Measurements from ENCODE around the gene LMBRD1.
"Not testable (repeated sequence)": the region's sequence is repeated elsewhere in the genome, so short reads cannot be mapped to it uniquely, and the experiment has no call there.

LMBRD1 gene

DNA sequence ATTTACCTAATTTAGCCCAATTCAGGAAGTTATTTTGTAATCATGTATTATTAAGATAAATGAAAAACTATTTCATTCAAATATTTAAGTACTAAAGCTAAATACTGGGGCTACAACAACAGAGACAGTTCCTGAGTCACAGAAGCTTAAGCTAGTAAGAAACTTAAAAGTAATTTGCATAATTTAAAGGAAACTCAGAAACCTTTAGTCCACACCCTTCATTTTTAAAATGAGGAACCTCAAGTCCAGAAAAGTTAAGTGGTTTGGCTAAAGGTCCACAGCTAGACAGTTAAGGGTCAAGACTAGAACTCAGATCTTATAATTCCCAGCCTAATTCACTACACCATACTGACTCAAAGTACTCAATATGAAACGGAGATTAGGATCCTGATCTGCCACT is 7.2 kb downstream of the LMBRD1 start:
- peaks cover 73% of the 10 kb centered on the region for H3K79me2 ChIP-seq (ENCODE audit: control insufficient read depth, low read length)
- no peaks in the 10 kb centered on the region for H3F3A ChIP-seq (ENCODE audit: control insufficient read depth, insufficient read depth)
- no peak for TF ChIP-seq CTCF (IDR thresholded peaks at IDR 0.05; ENCODE audit: low read depth, low read length, poor library complexity, severe bottlenecking)
- no peak for TF ChIP-seq EZH2phosphoT487 (IDR thresholded peaks at IDR 0.05; ENCODE audit: borderline replicate concordance, low read length)
- peaks cover 36% of the 10 kb centered on the region for H3K4me1 ChIP-seq (ENCODE audit: control insufficient read depth, low read length)
- H3K9me2 ChIP-seq (replicated peaks; ENCODE audit: control insufficient read depth, low read length), result no peaks in the 10 kb centered on the region
- no peaks in the 10 kb centered on the region for H3K9me3 ChIP-seq (ENCODE audit: control insufficient read depth, insufficient read depth, low read length)
- H3K27ac ChIP-seq (ENCODE audit: low read depth, low read length), result no peak overlapping the region
- H3K4me3 ChIP-seq (ENCODE audit: low read length), result no peak overlapping the region
- no peaks in the 10 kb centered on the region for H4K20me1 ChIP-seq (ENCODE audit: control insufficient read depth, insufficient read depth, low read depth, low read length)
- no peaks in the 10 kb centered on the region for H3K27me3 ChIP-seq (ENCODE audit: control insufficient read depth, low read length)
- peaks cover 28% of the 10 kb centered on the region for H3K36me3 ChIP-seq (ENCODE audit: control insufficient read depth, low read length)
- H3K4me2 ChIP-seq (ENCODE audit: low read length), result peak overlapping the region; percentile 32

DNA sequence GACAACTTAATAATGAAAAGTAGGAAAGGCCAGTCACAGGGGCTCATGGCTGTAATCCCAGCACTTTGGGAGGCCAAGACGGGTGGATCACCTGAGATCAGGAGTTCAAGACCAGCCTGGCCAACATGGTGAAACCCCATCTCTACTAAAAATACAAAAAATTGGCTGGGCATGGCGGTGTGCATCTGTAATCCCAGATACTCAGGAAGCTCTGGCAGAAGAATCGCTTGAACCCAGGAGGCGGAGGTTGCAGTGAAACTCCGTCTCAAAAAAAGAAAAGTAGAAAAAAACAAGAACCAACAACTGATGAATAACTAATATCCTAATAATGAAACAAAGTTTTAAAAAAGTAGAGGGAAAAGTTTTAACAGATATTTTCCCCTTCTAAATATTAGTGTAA is 9.4 kb downstream of the LMBRD1 start:
- H3K4me1 ChIP-seq (ENCODE audit: control insufficient read depth, low read length), result peaks cover 28% of the 10 kb centered on the region
- H3K4me3 ChIP-seq (ENCODE audit: low read length); H3K27me3 ChIP-seq (ENCODE audit: control insufficient read depth, low read length); H3K9me2 ChIP-seq (replicated peaks; ENCODE audit: control insufficient read depth, low read length); H3K4me2 ChIP-seq (ENCODE audit: low read length); H3K9me3 ChIP-seq (ENCODE audit: control insufficient read depth, insufficient read depth, low read length); H3K27ac ChIP-seq (ENCODE audit: low read depth, low read length); H4K20me1 ChIP-seq (ENCODE audit: control insufficient read depth, insufficient read depth, low read depth, low read length); H3F3A ChIP-seq (ENCODE audit: control insufficient read depth, insufficient read depth): not testable (repeated sequence)
- H3K79me2 ChIP-seq (ENCODE audit: control insufficient read depth, low read length), result peaks cover 69% of the 10 kb centered on the region
- H3K36me3 ChIP-seq (ENCODE audit: control insufficient read depth, low read length), result peaks cover 34% of the 10 kb centered on the region

GRCh38 chr6:69785697-69786096 is 11.1 kb downstream of the LMBRD1 start:
- Histone ChIP-seq H3K4me2 (ENCODE audit: low read length) (no peak overlapping the region), H3K36me3 (ENCODE audit: control insufficient read depth, low read length) (peaks cover 37% of the 10 kb centered on the region), H3K27ac (ENCODE audit: low read depth, low read length) (no peak overlapping the region), H3K4me3 (ENCODE audit: low read length) (no peak overlapping the region), H4K20me1 (ENCODE audit: control insufficient read depth, insufficient read depth, low read depth, low read length) (no peaks in the 10 kb centered on the region), H3F3A (ENCODE audit: control insufficient read depth, insufficient read depth) (no peaks in the 10 kb centered on the region), H3K79me2 (ENCODE audit: control insufficient read depth, low read length) (peaks cover 55% of the 10 kb centered on the region), H3K27me3 (ENCODE audit: control insufficient read depth, low read length) (no peaks in the 10 kb centered on the region), H3K9me3 (ENCODE audit: control insufficient read depth, insufficient read depth, low read length) (no peaks in the 10 kb centered on the region), H3K9me2 (replicated peaks; ENCODE audit: control insufficient read depth, low read length) (no peaks in the 10 kb centered on the region; the same call in 1 of the 2 replicates), H3K4me1 (ENCODE audit: control insufficient read depth, low read length) (peaks cover 12% of the 10 kb centered on the region)
- TF ChIP-seq EZH2phosphoT487 (IDR thresholded peaks at IDR 0.05; ENCODE audit: borderline replicate concordance, low read length) (no peak), CTCF (IDR thresholded peaks at IDR 0.05; ENCODE audit: low read depth, low read length, poor library complexity, severe bottlenecking) (no peak)

- peaks cover 3% of the 10 kb centered on the region for H3K4me1 ChIP-seq (ENCODE audit: control insufficient read depth, low read length)
- H3K27me3 ChIP-seq (ENCODE audit: control insufficient read depth, low read length), result no peaks in the 10 kb centered on the region
- H3K9me2 ChIP-seq (replicated peaks; ENCODE audit: control insufficient read depth, low read length), result no peaks in the 10 kb centered on the region; the same call in 1 of the 2 replicates
- no peak overlapping the region for H3K4me3 ChIP-seq (ENCODE audit: low read length)
- TF ChIP-seq EZH2phosphoT487 (IDR thresholded peaks at IDR 0.05; ENCODE audit: borderline replicate concordance, low read length) (no peak), CTCF (IDR thresholded peaks at IDR 0.05; ENCODE audit: low read depth, low read length, poor library complexity, severe bottlenecking) (no peak)
- no peak overlapping the region for H3K4me2 ChIP-seq (ENCODE audit: low read length)
- peaks cover 46% of the 10 kb centered on the region for H3K79me2 ChIP-seq (ENCODE audit: control insufficient read depth, low read length)
- no peak overlapping the region for H3K27ac ChIP-seq (ENCODE audit: low read depth, low read length)
- H3K9me3 ChIP-seq (ENCODE audit: control insufficient read depth, insufficient read depth, low read length), result no peaks in the 10 kb centered on the region
- peaks cover 40% of the 10 kb centered on the region for H3K36me3 ChIP-seq (ENCODE audit: control insufficient read depth, low read length)
- no peaks in the 10 kb centered on the region for H3F3A ChIP-seq (ENCODE audit: control insufficient read depth, insufficient read depth)
- no peaks in the 10 kb centered on the region for H4K20me1 ChIP-seq (ENCODE audit: control insufficient read depth, insufficient read depth, low read depth, low read length)
Measured at GRCh38 chr6:69784595-69785377, 12.0 kb downstream of the LMBRD1 start.

Data from DOHH2 (cell line).